SU-DHL-6 (cell line): ENCODE data around the gene CEP170B.

Experiments used
- H2AFZ ChIP-seq: fragments of 200-600 bp; sonication (generic); 2 replicates; pipeline ENCODE4 v1.6.1; 2014; ENCODE audit warnings: low read depth, mild to moderate bottlenecking, moderate library complexity, mixed read lengths, antibody characterized with exemption, low read length; ENCODE audit not compliant: severe bottlenecking
- H3F3A ChIP-seq: fragments of 200-600 bp; shearing (Covaris generic); 2 replicates; pipeline ENCODE4 v1.6.0; 2016; ENCODE audit warnings: antibody characterized with exemption, mild to moderate bottlenecking; ENCODE audit not compliant: insufficient read depth
- H3K27ac ChIP-seq: fragments of 200-600 bp; sonication (generic); 2 replicates; pipeline ENCODE4 v1.5.1; 2016; ENCODE audit warnings: low read depth, mild to moderate bottlenecking, low read length, moderate library complexity, mixed read lengths
- H3K27me3 ChIP-seq: fragments of 200-600 bp; sonication (generic), shearing (Covaris generic); 2 replicates; pipeline ENCODE4 v1.6.0; 2014; ENCODE audit warnings: mild to moderate bottlenecking, low read length
- H3K36me3 ChIP-seq: fragments of 200-600 bp; sonication (generic); 2 replicates; pipeline ENCODE4 v1.6.1; 2014; ENCODE audit warnings: mild to moderate bottlenecking, low read length, mixed read lengths
- H3K4me2 ChIP-seq: fragments of 300-600, 200-600 bp; shearing (Covaris generic), sonication (generic); 2 replicates; pipeline ENCODE4 v1.6.0; 2014; ENCODE audit warnings: low read length, low read depth, mild to moderate bottlenecking; ENCODE audit not compliant: poor library complexity, severe bottlenecking
- H3K4me3 ChIP-seq: fragments of 200-600 bp; sonication (generic); 2 replicates; pipeline ENCODE4 v1.5.1; 2014; ENCODE audit warnings: antibody characterized with exemption, low read length, mild to moderate bottlenecking, mixed read lengths; ENCODE audit not compliant: insufficient read depth, poor library complexity, severe bottlenecking
- H3K79me2 ChIP-seq: fragments of 200-600 bp; sonication (generic); 2 replicates; pipeline ENCODE4 v1.6.1; 2014; ENCODE audit warnings: mild to moderate bottlenecking, low read length, moderate library complexity; ENCODE audit not compliant: insufficient read depth
- H3K9ac ChIP-seq: fragments of 200-600 bp; sonication (generic); 2 replicates; pipeline ENCODE4 v1.7.0; 2014; ENCODE audit warnings: mild to moderate bottlenecking, low read length
- H3K9me2 ChIP-seq: fragments of 200-600 bp; sonication (generic); replicated peaks from 2 replicates; pipeline ENCODE4 v1.6.1; 2014; ENCODE audit warnings: low read length; ENCODE audit not compliant: insufficient read depth
- H3K9me3 ChIP-seq: fragments of 200-600 bp; sonication (generic); 2 replicates; pipeline ENCODE4 v1.6.1; 2014; ENCODE audit warnings: low read length, mixed read lengths; ENCODE audit not compliant: insufficient read depth
- H4K20me1 ChIP-seq: fragments of 200-600 bp; sonication (generic); 2 replicates; pipeline ENCODE4 v1.6.1; 2014; ENCODE audit warnings: low read depth, mild to moderate bottlenecking, antibody characterized with exemption, low read length, moderate library complexity, mixed read lengths
- EZH2phosphoT487 ChIP-seq: fragments of 200-600 bp; sonication (generic), shearing (Covaris generic); conservative IDR thresholded peaks from 2 replicates; pipeline ENCODE4 v1.6.1; 2018; ENCODE audit warnings: mild to moderate bottlenecking, antibody characterized with exemption, low read length, moderate library complexity, mixed read lengths
- TF ChIP-seq, protein P1 (sequence below): fragments of 200-600 bp; sonication (generic); IDR thresholded peaks from one replicate; pipeline ENCODE4 v1.5.1; 2017; ENCODE audit warnings: antibody characterized with exemption, mild to moderate bottlenecking, low read length, moderate library complexity; ENCODE audit not compliant: insufficient read depth, poor library complexity, severe bottlenecking

CEP170B gene

DNA sequence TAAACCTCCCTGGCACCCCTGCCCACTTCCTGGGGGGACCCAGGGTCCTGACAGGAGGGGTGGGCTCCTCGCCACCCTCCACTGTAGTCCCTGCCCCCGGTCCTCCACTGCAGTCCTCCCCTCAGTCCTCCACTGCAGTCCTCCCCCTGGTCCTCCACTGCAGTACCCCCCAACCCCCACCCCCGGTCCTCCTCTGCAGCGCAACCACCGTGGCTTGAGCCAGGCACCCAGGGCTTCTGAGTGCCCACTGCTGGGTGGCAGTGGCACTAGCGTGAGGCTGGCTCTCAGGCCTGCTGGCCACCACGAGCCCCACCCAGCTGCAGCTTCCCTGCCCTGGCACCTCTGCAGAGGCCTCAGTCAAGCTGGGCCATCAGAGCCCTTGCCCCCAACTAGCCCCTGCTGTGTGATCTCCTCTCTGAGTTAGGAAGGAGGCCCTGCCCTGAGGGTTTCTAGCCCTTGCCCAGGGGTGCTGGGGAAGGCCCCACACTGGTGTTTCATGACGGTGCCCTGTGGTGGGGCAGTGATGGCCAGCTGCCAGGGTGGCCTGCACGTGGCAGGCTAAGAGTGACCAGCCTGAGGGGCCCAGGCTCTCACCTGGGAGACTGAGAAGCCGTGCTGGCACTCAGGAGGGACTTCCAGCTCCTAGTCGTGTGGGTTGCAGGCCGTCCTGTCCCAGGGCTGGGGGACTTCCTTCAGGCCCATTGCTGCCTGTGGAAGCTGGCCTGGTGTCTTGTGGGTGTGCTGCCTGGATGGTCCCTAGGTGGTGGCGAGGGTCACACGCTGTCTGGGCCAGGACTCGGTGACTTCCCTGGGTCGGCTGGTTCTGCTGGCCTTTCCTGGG lies 9.7 kb downstream of the CEP170B start:
- H3K27me3 ChIP-seq, result no peaks in the 10 kb centered on the region
- H3K9ac ChIP-seq, result no peak overlapping the region
- no peaks in the 10 kb centered on the region for H3K9me2 ChIP-seq
- H3K4me2 ChIP-seq, result no peak overlapping the region
- H4K20me1 ChIP-seq, result no peaks in the 10 kb centered on the region
- no peak overlapping the region for H3K27ac ChIP-seq
- no peaks in the 10 kb centered on the region for H3K9me3 ChIP-seq
- no peak overlapping the region for H2AFZ ChIP-seq
- no peak overlapping the region for H3K4me3 ChIP-seq
- no peaks in the 10 kb centered on the region for H3K36me3 ChIP-seq
- H3K79me2 ChIP-seq, result no peaks in the 10 kb centered on the region
- no peaks in the 10 kb centered on the region for H3F3A ChIP-seq
- TF ChIP-seq EZH2phosphoT487, result no peak
- TF ChIP-seq, protein P1, sequence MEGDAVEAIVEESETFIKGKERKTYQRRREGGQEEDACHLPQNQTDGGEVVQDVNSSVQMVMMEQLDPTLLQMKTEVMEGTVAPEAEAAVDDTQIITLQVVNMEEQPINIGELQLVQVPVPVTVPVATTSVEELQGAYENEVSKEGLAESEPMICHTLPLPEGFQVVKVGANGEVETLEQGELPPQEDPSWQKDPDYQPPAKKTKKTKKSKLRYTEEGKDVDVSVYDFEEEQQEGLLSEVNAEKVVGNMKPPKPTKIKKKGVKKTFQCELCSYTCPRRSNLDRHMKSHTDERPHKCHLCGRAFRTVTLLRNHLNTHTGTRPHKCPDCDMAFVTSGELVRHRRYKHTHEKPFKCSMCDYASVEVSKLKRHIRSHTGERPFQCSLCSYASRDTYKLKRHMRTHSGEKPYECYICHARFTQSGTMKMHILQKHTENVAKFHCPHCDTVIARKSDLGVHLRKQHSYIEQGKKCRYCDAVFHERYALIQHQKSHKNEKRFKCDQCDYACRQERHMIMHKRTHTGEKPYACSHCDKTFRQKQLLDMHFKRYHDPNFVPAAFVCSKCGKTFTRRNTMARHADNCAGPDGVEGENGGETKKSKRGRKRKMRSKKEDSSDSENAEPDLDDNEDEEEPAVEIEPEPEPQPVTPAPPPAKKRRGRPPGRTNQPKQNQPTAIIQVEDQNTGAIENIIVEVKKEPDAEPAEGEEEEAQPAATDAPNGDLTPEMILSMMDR, result no peak

DNA sequence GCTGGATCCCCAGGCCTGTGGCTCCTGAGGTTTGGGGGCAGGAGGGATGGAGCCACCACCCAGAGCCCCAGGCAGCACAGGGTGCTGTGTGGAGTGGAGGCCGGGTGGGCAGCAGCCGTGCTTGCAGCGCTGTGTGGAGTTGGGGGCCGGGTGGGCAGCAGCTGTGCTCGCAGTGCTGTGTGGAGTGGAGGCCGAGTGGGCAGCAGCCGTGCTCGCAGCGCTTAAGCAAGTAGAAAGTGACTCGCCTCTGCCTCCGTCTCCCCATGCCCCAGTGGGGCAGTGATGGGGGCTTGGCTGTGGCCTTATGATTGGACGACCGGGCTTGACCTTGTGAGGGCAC lies 10.3 kb downstream of the CEP170B start:
- Histone ChIP-seq H3K9me3 (no peaks in the 10 kb centered on the region), H3K79me2 (no peaks in the 10 kb centered on the region), H3K4me2 (no peak overlapping the region), H2AFZ (no peak overlapping the region), H3F3A (no peaks in the 10 kb centered on the region), H3K4me3 (no peak overlapping the region), H3K9ac (no peak overlapping the region), H3K36me3 (no peaks in the 10 kb centered on the region), H3K9me2 (no peaks in the 10 kb centered on the region), H3K27ac (no peak overlapping the region), H3K27me3 (no peaks in the 10 kb centered on the region), H4K20me1 (no peaks in the 10 kb centered on the region)
- TF ChIP-seq, protein P1, result no peak
- TF ChIP-seq EZH2phosphoT487, result no peak

DNA sequence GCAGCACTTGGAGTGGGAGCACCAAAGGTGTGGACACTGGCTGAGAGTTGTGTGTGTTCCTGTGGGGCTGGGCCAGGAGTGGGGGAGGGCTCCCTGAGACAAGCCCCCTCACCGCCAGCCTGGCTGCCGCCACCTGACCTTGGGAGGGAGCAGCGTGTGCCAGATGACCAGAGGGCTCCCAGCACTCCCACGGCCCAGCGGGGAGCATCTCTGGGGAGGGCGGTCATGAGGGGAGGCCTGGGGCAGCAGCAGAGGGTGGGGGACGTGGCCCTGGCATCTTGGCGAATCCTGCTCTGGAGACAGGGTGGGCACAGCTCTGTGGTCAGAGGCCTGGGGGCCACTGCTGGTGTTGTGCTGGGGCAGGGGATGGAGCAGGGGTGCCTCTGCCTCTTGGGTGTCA lies 10.7 kb downstream of the CEP170B start:
- no peak overlapping the region for H3K9ac ChIP-seq
- H3K79me2 ChIP-seq, result no peaks in the 10 kb centered on the region
- H3K9me3 ChIP-seq, result no peaks in the 10 kb centered on the region
- H3K36me3 ChIP-seq, result no peaks in the 10 kb centered on the region
- no peaks in the 10 kb centered on the region for H3K27me3 ChIP-seq
- no peaks in the 10 kb centered on the region for H4K20me1 ChIP-seq
- no peak overlapping the region for H3K27ac ChIP-seq
- H3K4me3 ChIP-seq, result no peak overlapping the region
- TF ChIP-seq, protein P1, result no peak
- TF ChIP-seq EZH2phosphoT487, result no peak
- H3K9me2 ChIP-seq, result no peaks in the 10 kb centered on the region
- no peaks in the 10 kb centered on the region for H3F3A ChIP-seq
- H2AFZ ChIP-seq, result no peak overlapping the region
- no peak overlapping the region for H3K4me2 ChIP-seq
